NCI-H2196 treated with DMSO at 0.1 percent for 48 hours (cell line): ENCODE measurements around the gene FOXO6.

Source experiments
- DNase-seq: peaks from one replicate; lab custom pipeline; 2025; ENCODE audit not compliant: unreplicated experiment; lab: John Stamatoyannopoulos, UW

FOXO6 gene

GRCh38 chr1:41350055-41350378 is 11.2 kb upstream of the FOXO6 start:
- no peak for DNase-seq

GRCh38 chr1:41351262-41352151 is 9.7 kb upstream of the FOXO6 start:
- no peak for DNase-seq

- no peak for DNase-seq
Observed at GRCh38 chr1:41353744-41354143, 7.5 kb upstream of the FOXO6 start.

- DNase-seq, result no peak
Observed at GRCh38 chr1:41354956-41355355, 6.3 kb upstream of the FOXO6 start.

- no peak for DNase-seq
Observed at GRCh38 chr1:41355356-41355755, 5.9 kb upstream of the FOXO6 start.

- DNase-seq, result no peak
Observed at GRCh38 chr1:41355761-41356160, 5.5 kb upstream of the FOXO6 start.

GRCh38 chr1:41356752-41357151 is 4.5 kb upstream of the FOXO6 start:
- DNase-seq, result no peak

GRCh38 chr1:41357451-41358101 is 3.7 kb upstream of the FOXO6 start:
- no peak for DNase-seq

- DNase-seq, result no peak
Observed at GRCh38 chr1:41358131-41359021, 2.9 kb upstream of the FOXO6 start.

GRCh38 chr1:41359211-41360073 is 1.8 kb upstream of the FOXO6 start:
- DNase-seq, result no peak

- no peak for DNase-seq
Observed at GRCh38 chr1:41360074-41360785, 1.0 kb upstream of the FOXO6 start.

- DNase-seq, result no peak
Observed at GRCh38 chr1:41361495-41362356, 492 bp downstream of the FOXO6 start.

- no peak for DNase-seq
Observed at GRCh38 chr1:41362357-41362721, 1.1 kb downstream of the FOXO6 start.

- no peak for DNase-seq
Observed at GRCh38 chr1:41362749-41363590, 1.7 kb downstream of the FOXO6 start.

- no peak for DNase-seq
Observed at GRCh38 chr1:41363591-41364320, 2.5 kb downstream of the FOXO6 start.

- DNase-seq, result no peak
Observed at GRCh38 chr1:41364442-41365319, 3.4 kb downstream of the FOXO6 start.

- DNase-seq, result no peak
Observed at GRCh38 chr1:41365320-41365633, 4.0 kb downstream of the FOXO6 start.
